GM19238 (cell line): Measurements from ENCODE around the gene ROPN1.
"Not testable (repeated sequence)": the region's sequence is repeated elsewhere in the genome, so short reads cannot be mapped to it uniquely, and the experiment has no call there.

Source experiments
- DNase-seq: peaks from one replicate; pipeline ENCODE4 v3.0.0; 2011; ENCODE audit warnings: low spot score; ENCODE audit not compliant: insufficient read length

The ROPN1 gene

DNA sequence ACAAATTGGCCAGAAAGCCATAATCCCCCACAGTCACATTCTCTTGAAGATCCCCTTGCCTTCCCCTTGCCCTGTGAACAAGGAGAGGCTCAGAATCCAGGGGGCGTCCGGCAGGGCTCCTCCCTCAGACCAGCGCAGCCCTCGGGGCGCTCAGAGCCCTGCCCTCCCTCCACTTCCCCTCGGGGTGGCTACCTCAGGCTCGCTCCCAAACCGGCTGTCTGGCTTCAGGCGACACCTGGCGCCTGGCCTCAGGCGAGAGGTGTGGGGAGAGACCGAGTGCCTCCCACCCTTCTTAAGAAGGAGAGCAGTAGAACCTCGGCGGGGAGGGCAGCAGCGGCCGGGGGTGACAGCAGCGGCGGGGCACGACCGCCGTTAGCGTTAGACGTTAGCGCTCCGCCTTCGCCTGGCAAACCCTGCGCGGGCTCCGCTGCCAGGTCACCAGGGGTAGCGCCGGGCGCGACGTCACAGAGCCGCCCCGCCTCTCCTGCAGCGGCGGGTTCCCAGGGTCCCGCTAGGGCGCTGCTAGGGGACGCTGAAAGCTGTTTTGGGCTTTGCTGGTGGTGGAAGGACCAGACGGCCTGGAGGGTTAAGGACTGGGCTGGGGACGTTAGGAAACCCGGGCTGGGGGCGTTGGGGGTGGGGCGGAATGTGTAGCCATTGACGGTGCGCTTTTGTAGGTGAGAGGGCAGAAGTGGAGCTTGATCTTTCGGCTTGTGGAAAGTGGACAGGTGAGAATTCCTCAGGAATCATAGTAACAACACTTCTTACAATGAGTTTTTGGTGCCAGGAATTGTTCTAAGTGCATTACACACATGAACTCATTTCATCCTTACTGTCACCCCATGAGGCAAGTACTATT lies at the start of gene ROPN1:
Gene ROPN1 (minus strand): TSS at position 395 of the 859 bp plus-strand sequence. CDS start 11,643 bp downstream, outside the sequence.
- not testable (repeated sequence) for DNase-seq

GRCh38 chr3:124041553-124041952 lies 49.6 kb upstream of the ROPN1 start:
- DNase-seq = no peak

DNA sequence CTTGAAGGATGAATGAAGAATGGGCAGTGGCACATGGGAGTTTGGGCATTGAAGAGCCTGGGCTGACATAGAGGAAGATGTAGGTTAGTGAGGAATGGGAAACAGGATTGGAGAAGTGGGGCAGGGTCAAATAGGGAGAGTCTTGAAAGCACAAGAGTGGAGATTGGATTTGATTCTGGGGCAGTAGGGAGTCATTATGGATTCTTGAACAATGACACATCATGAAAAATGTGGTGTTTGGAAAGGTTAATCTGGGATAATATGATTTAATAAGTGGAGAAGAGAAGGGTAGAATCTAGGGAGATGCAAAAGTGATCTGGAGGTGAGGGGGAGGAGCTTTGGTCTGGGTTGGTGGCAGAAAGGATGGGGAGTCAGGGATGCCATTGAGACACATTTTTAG lies 45.4 kb upstream of the ROPN1 start:
- no peak for DNase-seq

GRCh38 chr3:124036214-124036613 lies 44.3 kb upstream of the ROPN1 start:
- DNase-seq = not testable (repeated sequence)

GRCh38 chr3:124035463-124036121 lies 43.7 kb upstream of the ROPN1 start:
- no peak for DNase-seq

- DNase-seq = no peak
Observed at GRCh38 chr3:124034844-124035152, 42.9 kb upstream of the ROPN1 start.

DNA sequence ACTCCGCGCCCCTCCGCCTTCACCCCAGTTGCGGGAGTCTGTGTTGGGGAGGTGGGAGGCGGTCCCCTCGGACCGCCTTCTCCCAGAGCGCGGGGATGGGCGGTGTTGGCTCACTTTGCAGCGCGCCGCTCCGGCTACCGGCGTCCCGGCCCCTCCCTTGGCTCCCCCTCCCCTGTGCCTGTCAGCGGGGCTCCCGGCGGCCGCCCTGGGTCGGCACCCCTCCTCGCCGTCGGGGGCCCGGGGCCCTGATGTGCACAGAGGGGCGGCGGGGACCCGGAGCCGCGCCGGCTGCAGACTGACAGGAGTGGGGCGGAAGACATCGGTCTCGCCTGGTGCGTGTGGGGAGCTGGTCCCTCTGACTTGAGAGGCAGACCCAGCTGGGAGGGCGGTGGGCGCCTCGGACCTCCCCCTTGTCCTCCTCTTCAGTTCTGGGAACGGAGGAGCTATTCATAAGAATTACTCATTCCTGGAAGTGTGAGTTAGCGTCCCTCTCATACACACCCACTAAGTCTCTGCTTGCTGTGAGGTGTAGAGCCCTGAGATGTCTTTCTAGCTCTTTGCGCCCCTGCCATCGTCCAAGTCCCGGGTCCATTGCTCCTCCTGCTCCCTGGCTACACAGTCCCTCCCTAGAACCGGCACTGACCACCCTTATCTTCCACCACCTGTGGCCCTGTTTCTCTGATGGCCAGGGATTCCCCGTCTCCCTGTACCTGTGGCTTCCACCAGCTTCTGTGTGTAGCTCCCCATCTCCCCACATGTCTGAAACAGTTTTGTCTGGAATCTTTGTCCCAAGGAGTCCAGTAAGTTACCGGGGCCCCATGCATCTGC lies 42.3 kb upstream of the ROPN1 start:
- no peak for DNase-seq

DNA sequence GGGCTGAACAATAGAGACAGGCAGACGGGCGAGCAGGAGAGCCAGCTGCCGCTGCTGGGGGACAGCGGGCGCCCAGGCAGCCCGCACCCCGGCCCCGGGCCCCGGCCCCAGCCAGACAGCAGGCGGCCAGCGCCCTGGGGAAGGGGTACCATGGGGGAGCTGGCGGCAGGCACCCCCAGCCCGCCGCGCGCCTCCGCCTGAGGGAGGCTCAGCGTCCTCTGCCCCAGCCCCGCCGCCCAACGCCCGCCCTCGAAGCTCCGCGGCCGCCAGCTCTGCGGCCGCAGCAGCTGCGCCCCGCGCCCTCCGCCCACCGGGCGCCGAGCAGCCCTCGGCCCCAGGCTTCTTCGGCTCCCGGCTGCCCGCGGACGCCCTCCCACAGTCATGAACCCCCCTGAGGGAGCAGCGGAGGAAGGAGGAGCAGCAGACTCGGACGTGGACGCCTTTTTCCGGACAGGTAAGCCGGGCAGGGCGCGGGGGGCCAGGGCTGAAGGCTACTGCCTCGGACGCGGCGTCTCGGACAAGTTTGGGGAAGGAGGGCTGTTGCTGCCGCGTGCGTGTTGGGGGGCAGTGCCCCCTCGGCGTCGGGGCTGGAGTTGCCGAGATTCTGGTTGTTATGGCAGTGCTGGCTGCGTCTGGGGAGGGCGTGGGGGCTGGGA lies 41.6 kb upstream of the ROPN1 start, which contains the start of gene KALRN:
Gene KALRN (plus strand): TSS at position 10 of the 656 bp plus-strand sequence.
- no peak for DNase-seq

DNA sequence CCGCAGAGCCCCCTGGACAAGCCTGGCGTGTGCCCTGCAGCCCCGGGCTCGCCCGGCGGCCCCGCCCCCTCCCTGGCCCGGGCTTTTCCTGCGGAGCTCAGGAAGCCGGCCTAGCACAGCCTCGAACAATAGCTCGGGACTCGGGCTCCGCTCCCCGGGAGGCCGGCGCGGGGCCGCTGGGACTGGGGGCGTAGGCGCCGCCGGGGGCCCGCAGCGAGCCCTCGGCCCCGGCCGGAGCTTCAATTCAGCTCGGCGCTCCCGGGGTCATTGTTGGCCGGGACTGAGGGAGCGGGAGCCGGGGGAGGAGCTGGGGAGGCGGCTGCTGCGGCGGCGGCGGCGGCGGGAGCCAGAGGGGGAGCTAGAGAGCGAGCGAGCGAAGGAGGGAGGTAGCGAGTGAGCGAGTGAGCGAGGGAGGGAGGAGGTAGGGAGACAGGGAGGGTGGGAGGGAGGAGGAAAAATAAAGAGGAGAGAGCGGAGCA lies 41.0 kb upstream of the ROPN1 start:
- DNase-seq = peak; percentile 72

DNA sequence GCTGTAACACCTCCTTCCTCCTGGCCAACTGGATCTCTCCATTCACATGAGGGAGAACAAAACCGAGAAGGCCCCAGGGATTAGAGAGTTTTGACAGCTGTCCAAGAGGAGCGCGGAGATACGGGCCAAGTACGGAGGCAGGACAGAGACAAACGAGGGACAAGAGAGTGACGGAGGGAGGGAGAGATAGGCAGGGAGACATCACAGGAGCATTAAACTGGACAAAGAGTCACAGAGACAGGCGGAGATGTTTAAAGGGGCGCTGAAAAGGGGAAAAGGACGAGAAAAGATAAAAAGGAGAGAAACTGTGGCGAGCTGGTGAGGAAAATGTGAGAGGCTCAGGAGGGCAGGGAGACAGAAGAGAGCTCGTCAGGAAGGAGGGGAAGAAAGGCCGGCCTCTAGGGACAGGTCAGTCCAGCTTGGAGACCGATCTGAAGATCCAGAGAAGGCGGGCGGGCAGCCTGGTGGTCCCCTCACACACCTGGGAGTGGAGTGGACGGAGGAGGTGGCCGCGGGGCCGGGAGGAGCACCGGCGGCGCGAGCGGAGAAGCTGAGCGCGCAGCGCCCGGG lies 40.5 kb upstream of the ROPN1 start:
- no peak for DNase-seq

DNA sequence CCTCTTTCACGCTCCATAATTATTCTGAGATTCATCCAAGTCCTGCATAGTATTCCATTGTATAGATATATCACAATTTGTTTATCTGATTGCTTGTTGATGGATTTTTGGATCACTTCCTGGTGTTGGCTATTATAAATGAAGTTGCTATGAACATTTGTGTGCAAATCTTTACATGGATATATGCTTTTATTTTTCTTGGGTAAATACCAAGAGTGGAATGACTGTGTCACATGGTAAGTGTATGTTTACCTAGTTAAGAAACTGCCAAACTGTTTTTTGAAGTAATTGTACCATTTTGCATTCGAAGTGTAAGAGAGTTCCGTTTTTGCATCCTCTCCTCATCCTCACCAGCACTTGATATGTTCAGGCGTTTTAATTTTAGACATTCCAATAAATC lies 34.6 kb upstream of the ROPN1 start:
- DNase-seq = no peak

- not testable (repeated sequence) for DNase-seq
Observed at GRCh38 chr3:124023531-124023930, 31.6 kb upstream of the ROPN1 start.

GRCh38 chr3:124019291-124019690 lies 27.4 kb upstream of the ROPN1 start:
- DNase-seq = no peak

- DNase-seq = not testable (repeated sequence)
Observed at GRCh38 chr3:124017502-124017901, 25.6 kb upstream of the ROPN1 start.

DNA sequence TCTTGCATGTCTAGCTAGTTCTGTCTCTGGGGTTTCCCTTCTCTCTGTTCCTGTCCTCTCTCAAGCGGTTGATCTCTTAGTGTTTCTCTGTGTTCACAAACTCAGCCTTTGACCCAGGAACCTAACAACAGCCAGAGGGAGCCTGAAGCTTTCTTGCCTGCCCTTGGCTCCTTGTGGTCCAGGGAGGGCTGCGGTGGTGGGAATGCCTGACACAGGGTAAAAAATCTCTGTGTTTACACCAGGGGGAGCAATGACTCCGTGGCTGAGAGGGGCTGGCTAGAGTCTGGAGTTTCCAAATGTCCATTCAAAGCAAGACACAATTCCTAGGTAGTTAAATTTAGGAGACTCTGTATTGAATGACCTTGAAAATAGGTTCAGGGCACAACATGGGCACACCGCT lies 24.6 kb upstream of the ROPN1 start:
- DNase-seq = not testable (repeated sequence)

DNA sequence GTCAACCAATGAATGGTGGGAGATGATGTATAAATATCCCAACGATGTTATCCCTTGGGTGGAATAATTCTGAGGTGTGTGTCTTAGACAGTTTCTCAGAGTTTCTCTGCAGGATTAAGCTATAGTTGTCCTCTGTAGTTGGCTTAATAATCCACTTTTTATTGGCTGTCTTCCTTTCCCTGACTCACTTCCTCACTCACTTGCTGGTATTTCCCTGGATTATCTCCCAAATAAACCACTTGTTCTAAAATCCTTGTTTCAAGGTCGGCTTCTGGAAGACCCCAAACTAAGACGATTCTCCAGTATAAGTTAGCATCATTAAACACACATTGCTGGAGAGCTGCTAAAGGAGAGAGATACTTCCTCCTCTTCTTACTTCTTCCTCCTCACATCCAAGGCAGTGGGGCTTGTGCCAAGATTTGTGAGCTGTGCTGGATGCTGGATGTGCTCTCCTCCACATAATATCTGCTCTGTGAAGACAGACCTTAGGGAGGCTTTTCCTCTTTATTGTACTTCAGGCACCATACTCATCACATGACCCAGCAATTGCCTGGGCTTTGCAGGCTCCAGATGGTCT lies 22.5 kb upstream of the ROPN1 start:
- DNase-seq = no peak

DNA sequence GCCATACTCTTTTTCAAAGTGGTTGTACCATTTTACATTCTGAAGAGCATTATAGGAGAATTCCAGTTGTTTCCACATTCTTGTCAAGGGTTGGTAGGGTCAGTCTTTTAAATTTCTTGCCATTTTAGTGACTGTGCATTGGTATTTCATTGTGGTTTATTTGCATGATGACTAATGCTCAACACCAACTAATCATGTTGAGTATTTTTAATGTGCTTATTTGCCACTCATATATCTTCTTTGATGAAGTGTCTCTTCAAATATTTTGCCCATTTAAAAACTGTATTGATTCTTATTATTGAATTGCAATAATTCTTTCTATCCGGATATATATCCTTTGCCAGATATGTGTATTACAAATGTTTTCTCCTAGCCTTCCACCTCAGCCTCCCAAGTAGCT lies 16.4 kb upstream of the ROPN1 start:
- DNase-seq = not testable (repeated sequence)

DNA sequence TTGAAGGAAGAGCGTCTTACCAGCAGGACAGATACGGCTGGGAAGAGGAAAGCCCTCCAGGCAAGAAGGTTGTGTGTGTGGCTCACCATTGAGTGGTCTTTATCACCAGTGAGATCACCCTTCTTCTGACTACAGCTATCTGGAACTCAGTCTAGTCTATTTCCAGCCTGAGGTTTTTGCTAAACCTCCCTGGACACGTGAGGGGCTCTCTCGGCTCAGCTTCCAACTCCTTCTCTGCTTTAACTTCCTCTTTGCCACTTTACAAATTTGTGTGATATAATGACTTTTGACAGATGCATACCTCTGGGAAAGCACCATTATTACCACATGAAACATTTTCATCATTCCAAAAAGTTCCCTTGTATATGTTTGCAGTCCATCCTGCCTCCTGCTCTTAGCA lies 15.3 kb upstream of the ROPN1 start:
- DNase-seq = no peak

DNA sequence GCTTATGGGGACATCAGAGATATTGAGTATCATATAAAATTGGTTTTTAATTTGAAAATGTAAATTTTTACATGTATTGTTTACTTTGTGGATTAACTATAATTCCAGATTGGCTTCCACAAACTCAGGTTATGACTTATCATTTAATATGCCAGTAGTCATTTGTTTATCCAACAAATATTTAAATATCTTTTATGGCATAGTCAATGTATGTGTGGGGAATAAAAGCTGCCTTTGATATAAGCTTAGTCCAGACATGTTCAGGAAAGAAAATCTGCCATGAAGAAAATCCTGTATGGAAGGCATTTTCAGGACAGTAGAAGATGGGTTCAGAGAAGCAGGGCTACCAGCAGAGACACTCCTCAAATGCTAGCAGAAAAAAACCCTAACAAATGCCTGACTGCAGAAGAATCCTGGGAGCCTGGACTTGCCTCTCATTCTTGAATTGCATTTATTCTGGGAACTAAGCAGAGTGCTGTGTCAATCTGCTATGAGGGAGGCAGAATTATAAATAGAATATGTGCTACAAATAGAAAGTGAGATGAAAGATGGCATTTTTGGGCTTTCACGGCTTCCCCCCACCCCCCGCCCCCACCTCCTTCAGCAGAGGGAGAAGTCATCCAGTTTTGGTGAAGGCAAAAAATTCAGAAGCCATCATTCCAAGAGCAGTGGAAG lies 10.6 kb upstream of the ROPN1 start:
- not testable (repeated sequence) for DNase-seq

GRCh38 chr3:124001366-124001765 lies 9.4 kb upstream of the ROPN1 start:
- not testable (repeated sequence) for DNase-seq
